H1 (cell line): ENCODE measurements around the gene ABCB11. TPM values are rescaled to one million over a fixed set of nuclear protein-coding genes. Genes with fewer than 3 reads are reported as not detected.

Source experiments
- CTCF ChIA-PET: fragments of 300-600 bp; sonication (Branson Sonifier 250); formaldehyde crosslinking; loops from one replicate; lab custom pipeline; 2021; ENCODE audit not compliant: partially characterized antibody; lab: Charles Lee
- POLR2A ChIA-PET: fragments of 300-600 bp; sonication (Branson Sonifier 250); formaldehyde crosslinking; loops from one replicate; lab custom pipeline; 2021; ENCODE audit warnings: inconsistent platforms; ENCODE audit not compliant: partially characterized antibody; lab: Charles Lee
- DNase-seq, 2 experiments: peaks; one replicate each; pipeline versions ENCODE4 v3.0.0 to v3.0.0-alpha.2; 2010 to 2022; ENCODE audit warnings: low spot score in 2 of 2, low read depth in 1 of 2, mixed read lengths in 1 of 2
- FAIRE-seq: peaks from 2 replicates; lab custom pipeline; 2011; peaks lifted over from hg19 to GRCh38; lab: Jason Lieb, UNC
- H2AFZ ChIP-seq: 2 replicates; pipeline ENCODE4 v1.8.1; 2012; ENCODE audit warnings: low read length, inconsistent platforms
- H2AK5ac ChIP-seq: 2 replicates; pipeline ENCODE4 v1.6.1; 2013; ENCODE audit warnings: low read depth, low read length
- H2BK120ac ChIP-seq: replicated peaks from 2 replicates; pipeline ENCODE3; 2013; ENCODE audit warnings: low read depth, low read length, inconsistent platforms
- H2BK12ac ChIP-seq: 2 replicates; pipeline ENCODE4 v1.6.1; 2013; ENCODE audit warnings: low read depth, low read length
- H2BK15ac ChIP-seq: 2 replicates; pipeline ENCODE4 v1.6.1; 2013; ENCODE audit warnings: low read length
- H2BK20ac ChIP-seq: 2 replicates; pipeline ENCODE4 v1.6.1; 2013; ENCODE audit warnings: low read length
- H2BK5ac ChIP-seq: 2 replicates; pipeline ENCODE4 v1.6.1; 2013; ENCODE audit warnings: low read depth, low read length
- H3K14ac ChIP-seq: 2 replicates; pipeline ENCODE4 v1.6.1; 2013; ENCODE audit warnings: inconsistent platforms; ENCODE audit not compliant: insufficient read length
- H3K18ac ChIP-seq: 2 replicates; pipeline ENCODE4 v1.6.1; 2013; ENCODE audit warnings: low read length; ENCODE audit errors: extremely low read depth
- H3K23ac ChIP-seq: 2 replicates; pipeline ENCODE4 v1.6.1; 2013; ENCODE audit warnings: inconsistent platforms; ENCODE audit not compliant: insufficient read length
- H3K23me2 ChIP-seq: 2 replicates; pipeline ENCODE4 v1.6.1; 2013; ENCODE audit warnings: low read depth, low read length
- H3K27ac ChIP-seq: 2 replicates; pipeline ENCODE4 v1.6.1; 2011; ENCODE audit warnings: low read depth, low read length, inconsistent platforms
- H3K27me3 ChIP-seq, 4 experiments: replicated peaks in 1 of 4; 1 replicate in 1 of 4; 2 replicates in 3 of 4; pipeline versions ENCODE4 v1.6.1 to v1.8.1; 2011 to 2013; ENCODE audit warnings: low read length in 3 of 4, mild to moderate bottlenecking in 3 of 4, inconsistent platforms in 2 of 4, mixed read lengths in 2 of 4, moderate library complexity in 1 of 4; ENCODE audit not compliant: control insufficient read depth in 3 of 4, insufficient read depth in 3 of 4; ENCODE audit errors: extremely low read depth in 1 of 4
- H3K36me3 ChIP-seq, 4 experiments: 2 replicates each; pipeline versions ENCODE4 v1.6.1 to v1.8.1; 2011 to 2013; ENCODE audit warnings: mild to moderate bottlenecking in 4 of 4, low read length in 3 of 4, moderate library complexity in 2 of 4, control low read depth in 1 of 4, inconsistent platforms in 1 of 4; ENCODE audit not compliant: insufficient read depth in 4 of 4, control insufficient read depth in 2 of 4
- H3K4ac ChIP-seq: replicated peaks from 2 replicates; pipeline ENCODE3; 2013; ENCODE audit warnings: low read length, low read depth, mixed read lengths, inconsistent platforms; ENCODE audit not compliant: insufficient read length
- H3K4me1 ChIP-seq, 4 experiments: replicated peaks in 1 of 4; 1 replicate in 1 of 4; 2 replicates in 3 of 4; pipeline versions ENCODE4 v1.6.1 to v1.8.1; 2011 to 2013; ENCODE audit warnings: low read length in 3 of 4, inconsistent platforms in 2 of 4, mixed read lengths in 1 of 4; ENCODE audit not compliant: insufficient read depth in 4 of 4, control insufficient read depth in 3 of 4
- H3K4me2 ChIP-seq, 2 experiments: 2 replicates each; pipeline versions ENCODE4 v1.6.1 to v1.8.1; 2011 to 2013; ENCODE audit warnings: low read depth in 2 of 2, low read length in 2 of 2, control low read depth in 1 of 2, inconsistent platforms in 1 of 2, mild to moderate bottlenecking in 1 of 2; ENCODE audit not compliant: insufficient read depth in 1 of 2
- H3K4me3 ChIP-seq, 4 experiments: fragments of 200-600, 300-600 bp in 1 of 4; sonication (generic), shearing (Covaris generic), sonication (Bioruptor Twin) in 1 of 4; 2 replicates each; pipeline versions ENCODE4 v1.5.1 to v1.8.1; 2011 to 2016; ENCODE audit warnings: low read length in 4 of 4, low read depth in 3 of 4, control low read depth in 2 of 4, inconsistent platforms in 2 of 4, mild to moderate bottlenecking in 2 of 4, mixed read lengths in 1 of 4, moderate library complexity in 1 of 4; ENCODE audit not compliant: insufficient read depth in 2 of 4; ENCODE audit errors: extremely low read depth in 1 of 4
- H3K56ac ChIP-seq: replicated peaks from 2 replicates; pipeline ENCODE3; 2013; ENCODE audit warnings: low read depth, mild to moderate bottlenecking, mixed read lengths, low read length, inconsistent platforms; ENCODE audit not compliant: insufficient read length
- H3K79me1 ChIP-seq: 2 replicates; pipeline ENCODE4 v1.6.1; 2013; ENCODE audit warnings: low read depth, low read length, control low read depth
- H3K79me2 ChIP-seq, 2 experiments: 2 replicates each; pipeline versions ENCODE4 v1.6.1 to v1.8.1; 2012 to 2013; ENCODE audit warnings: low read length in 2 of 2, mild to moderate bottlenecking in 2 of 2, inconsistent platforms in 1 of 2; ENCODE audit not compliant: insufficient read depth in 2 of 2, control insufficient read depth in 1 of 2
- H3K9ac ChIP-seq, 4 experiments: replicated peaks in 1 of 4; 1 replicate in 1 of 4; 2 replicates in 3 of 4; pipeline versions ENCODE4 v1.6.1 to v1.8.1; 2011 to 2013; ENCODE audit warnings: low read depth in 3 of 4, low read length in 3 of 4, control low read depth in 2 of 4, mild to moderate bottlenecking in 2 of 4, moderate library complexity in 2 of 4, inconsistent platforms in 1 of 4; ENCODE audit errors: extremely low read depth in 1 of 4
- H3K9me3 ChIP-seq, 2 experiments: 2 replicates each; pipeline versions ENCODE4 v1.6.1 to v1.8.1; 2012 to 2013; ENCODE audit warnings: mild to moderate bottlenecking in 2 of 2, moderate library complexity in 2 of 2, control low read depth in 1 of 2, inconsistent platforms in 1 of 2, low read depth in 1 of 2, low read length in 1 of 2, mixed read lengths in 1 of 2; ENCODE audit not compliant: insufficient read depth in 2 of 2
- H4K20me1 ChIP-seq, 2 experiments: replicated peaks in 1 of 2; 2 replicates each; pipeline versions ENCODE3 to v1.8.1; 2011 to 2013; ENCODE audit warnings: inconsistent platforms in 2 of 2, low read length in 2 of 2, mild to moderate bottlenecking in 1 of 2; ENCODE audit not compliant: insufficient read depth in 2 of 2, control insufficient read depth in 1 of 2
- H4K5ac ChIP-seq: 2 replicates; pipeline ENCODE4 v1.6.1; 2013; ENCODE audit warnings: low read length, low read depth, mixed read lengths, inconsistent platforms; ENCODE audit not compliant: insufficient read length
- H4K8ac ChIP-seq: 2 replicates; pipeline ENCODE4 v1.8.0; 2013; ENCODE audit warnings: mild to moderate bottlenecking, moderate library complexity, low read length, inconsistent platforms; ENCODE audit not compliant: insufficient read depth; ENCODE audit errors: extremely low read depth
- H4K91ac ChIP-seq: replicated peaks from 2 replicates; pipeline ENCODE3; 2013; ENCODE audit warnings: low read length, mixed read lengths, inconsistent platforms; ENCODE audit not compliant: insufficient read length
- BACH1 ChIP-seq: IDR thresholded peaks from 2 replicates; pipeline ENCODE4 v1.6.1; 2012; ENCODE audit warnings: low read length, improper control_type of control experiment
- CBX5 ChIP-seq: fragments of 300-800, 300-1000 bp; sonication (generic); IDR thresholded peaks from 2 replicates; pipeline ENCODE4 v1.7.1; 2016; ENCODE audit warnings: antibody characterized with exemption, low read length, low read depth
- POU5F1 ChIP-seq: IDR thresholded peaks from 2 replicates; pipeline ENCODE4 v1.6.1; 2011; ENCODE audit warnings: low read depth, mild to moderate bottlenecking, low read length, moderate library complexity
- RFX5 ChIP-seq: IDR thresholded peaks from 2 replicates; pipeline ENCODE4 v1.6.1; 2011; ENCODE audit warnings: low read depth, low read length, improper control_type of control experiment, borderline replicate concordance
- RNF2 ChIP-seq: fragments of 200-900, 300-1000 bp; sonication (generic); IDR thresholded peaks from 2 replicates; pipeline ENCODE4 v1.7.1; 2016; ENCODE audit warnings: borderline replicate concordance, low read depth, mild to moderate bottlenecking, antibody characterized with exemption, low read length; ENCODE audit not compliant: poor library complexity, severe bottlenecking; ENCODE audit errors: missing control alignments
- RXRA ChIP-seq: IDR thresholded peaks from 2 replicates; pipeline ENCODE4 v1.6.1; 2011; ENCODE audit warnings: low read depth, mild to moderate bottlenecking, low read length, moderate library complexity; ENCODE audit not compliant: insufficient read depth
- SP1 ChIP-seq: IDR thresholded peaks from 2 replicates; pipeline ENCODE4 v1.6.1; 2011; ENCODE audit warnings: low read depth, low read length
- TBP ChIP-seq: IDR thresholded peaks from 2 replicates; pipeline ENCODE4 v1.6.1; 2011; ENCODE audit warnings: low read depth, low read length, improper control_type of control experiment
- WGBS, 2 experiments: shearing (Covaris generic) in 1 of 2; methylation state at CpG; one replicate each; pipeline versions ENCODE4 v1.1.6 to v1.1.7; 2013 to 2015; ENCODE audit warnings: low lambda C conversion rate in 2 of 2, mixed read lengths in 2 of 2, inconsistent platforms in 1 of 2, low coverage in 1 of 2, missing lambda C conversion rate in 1 of 2; ENCODE audit not compliant: insufficient replicate concordance in 2 of 2, insufficient coverage in 1 of 2, insufficient read length in 1 of 2; ENCODE audit errors: extremely low coverage in 1 of 2, missing lambda C conversion rate in 1 of 2; 5-methylcytosine and 5-hydroxymethylcytosine counted together
- polyA plus RNA-seq, 7 experiments: library from polyadenylated mRNA; depleted of rRNA in 3 of 7; stranded (reverse) in 5 of 7; unstranded in 2 of 7; fragments of >200 nt in 5 of 7; fragments of 200-250 nt in 2 of 7; gene quantifications; 1 replicate in 5 of 7; 2 replicates in 1 of 7; 4 replicates in 1 of 7; pipeline versions ENCODE4 v1.2.1 to v1.2.3, GENCODE V29; 2011 to 2013; ENCODE audit warnings: missing spikeins in 2 of 7, mixed read lengths in 2 of 7
- total RNA-seq: library from RNA; stranded (reverse); fragmentation: NEBNext Ultra II Directional; extraction: Animal tissue kit (Norgen Biotek cat#: 25700); gene quantifications from 2 replicates; pipeline ENCODE4 v1.2.1, GENCODE V29; 2021
- TF ChIP-seq, protein P1 (sequence below): IDR thresholded peaks from 2 replicates; pipeline ENCODE4 v1.6.1; 2012; ENCODE audit warnings: inconsistent platforms

ABCB11 gene
- total and polyA plus RNA-seq, 2 of the 8 experiments (the other 6 are each of a cell fraction or from before 2014, with no cell fraction given), result not detected

DNA sequence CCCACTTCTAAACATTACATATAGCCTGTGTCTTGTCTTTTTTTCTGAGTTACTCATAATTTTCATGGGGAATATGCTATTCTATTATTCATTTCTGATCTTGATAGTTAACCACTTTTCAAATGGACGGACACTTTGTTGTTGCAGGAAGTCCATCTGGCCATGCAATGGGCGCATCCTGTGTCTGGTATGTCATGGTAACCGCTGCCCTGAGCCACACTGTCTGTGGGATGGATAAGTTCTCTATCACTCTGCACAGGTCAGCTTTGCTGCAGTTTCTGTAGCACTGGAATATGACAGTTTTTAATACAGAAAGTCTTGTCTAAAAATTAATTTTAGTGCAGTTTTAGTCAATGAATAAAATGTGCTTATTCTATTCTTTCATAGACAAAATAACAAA is 126.8 kb downstream of the ABCB11 start:
- Histone ChIP-seq H3K79me1 (no peaks in the 10 kb centered on the region), H3K9me3 (no peaks in the 10 kb centered on the region), H3K27ac (no peak overlapping the region), H2BK5ac (no peak overlapping the region), H3K36me3 (no peaks in the 10 kb centered on the region), H2BK120ac (no peak overlapping the region), H4K20me1 (no peaks in the 10 kb centered on the region), H2AK5ac (no peak overlapping the region), H4K91ac (no peak overlapping the region), H3K4me2 (no peak overlapping the region), H2BK20ac (no peak overlapping the region), H2BK12ac (no peak overlapping the region), H2BK15ac (no peak overlapping the region), H3K9ac (no peak overlapping the region), H3K14ac (no peak overlapping the region), H3K4me3 (no peak overlapping the region), H4K8ac (no peak overlapping the region), H3K27me3 (peaks cover 0 to 2% (median 0%) of the 10 kb centered on the region in 4 experiments; a peak in 1 of 7 replicates), H3K23ac (no peak overlapping the region), H2AFZ (no peak overlapping the region), H3K23me2 (no peaks in the 10 kb centered on the region), H3K79me2 (no peaks in the 10 kb centered on the region), H3K18ac (no peak overlapping the region), H3K56ac (no peak overlapping the region), H3K4me1 (peaks cover 10 to 20% (median 14%) of the 10 kb centered on the region in 4 experiments; a peak in 6 of 7 replicates), H4K5ac (no peak overlapping the region), H3K4ac (no peak overlapping the region)
- ChIA-PET POLR2A (no interaction called here), CTCF (interaction anchor here (1.0 kb wide), 1 partner anchor 24 kb away, joined by 3 read pairs; no protein-coding TSS in a partner anchor)
- WGBS, 2 experiments, result 91% methylated on average over 3 of the region's 3 CpGs; no CpG with 5 or more reads in 1 of the 2 experiments
- TF ChIP-seq, protein P1, sequence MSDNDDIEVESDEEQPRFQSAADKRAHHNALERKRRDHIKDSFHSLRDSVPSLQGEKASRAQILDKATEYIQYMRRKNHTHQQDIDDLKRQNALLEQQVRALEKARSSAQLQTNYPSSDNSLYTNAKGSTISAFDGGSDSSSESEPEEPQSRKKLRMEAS, result no peak
- no peak for TF ChIP-seq RNF2
- no peak for TF ChIP-seq POU5F1
- no peak for TF ChIP-seq RXRA
- no peak for TF ChIP-seq CBX5
- TF ChIP-seq TBP, result no peak
- TF ChIP-seq SP1, result no peak
- TF ChIP-seq RFX5, result no peak
- no peak for TF ChIP-seq BACH1
- DNase-seq (no peak), FAIRE-seq (no peak)
